Parathyroid adenoma (tissue), 2 donors: ENCODE measurements around the gene ITPR1.

Source experiments
- H2AFZ ChIP-seq: fragments of 300-600 bp; sonication (generic); one replicate; pipeline ENCODE4 v1.7.0; 2017; ENCODE audit warnings: antibody characterized with exemption, mild to moderate bottlenecking
- H3K27ac ChIP-seq: fragments of 300-600 bp; sonication (generic); one replicate; pipeline ENCODE4 v1.7.0; 2017
- H3K27me3 ChIP-seq: fragments of 300-600 bp; sonication (generic); one replicate; pipeline ENCODE4 v1.7.0; 2017; ENCODE audit warnings: low read length; ENCODE audit not compliant: control insufficient read depth, insufficient read depth
- H3K36me3 ChIP-seq: fragments of 300-600 bp; sonication (generic); one replicate; pipeline ENCODE4 v1.7.0; 2017; ENCODE audit warnings: low read length; ENCODE audit not compliant: control insufficient read depth, insufficient read depth
- H3K4me1 ChIP-seq: fragments of 300-600 bp; sonication (generic); one replicate; pipeline ENCODE4 v1.7.0; 2017; ENCODE audit warnings: control low read depth
- H3K4me2 ChIP-seq: fragments of 300-600 bp; sonication (generic); one replicate; pipeline ENCODE4 v1.7.0; 2017; ENCODE audit warnings: low read length
- H3K4me3 ChIP-seq: fragments of 300-600 bp; sonication (generic); one replicate; pipeline ENCODE4 v1.7.0; 2017; ENCODE audit warnings: low read depth, low read length
- H3K79me2 ChIP-seq: fragments of 300-600 bp; sonication (generic); one replicate; pipeline ENCODE4 v1.7.0; 2017; ENCODE audit warnings: control low read depth
- H3K9ac ChIP-seq: fragments of 300-600 bp; sonication (generic); one replicate; pipeline ENCODE4 v1.7.0; 2017; ENCODE audit warnings: mild to moderate bottlenecking
- H3K9me3 ChIP-seq: fragments of 300-600 bp; sonication (generic); one replicate; pipeline ENCODE4 v1.7.0; 2017; ENCODE audit warnings: low read length; ENCODE audit not compliant: control insufficient read depth
- TF ChIP-seq, protein P1 (sequence below): fragments of 300-600 bp; sonication (generic); IDR thresholded peaks from one replicate; pipeline ENCODE4 v1.7.0; 2017; ENCODE audit warnings: antibody characterized with exemption, mild to moderate bottlenecking
- donor health status: primary hyperparathyroidism.

Gene ITPR1

DNA sequence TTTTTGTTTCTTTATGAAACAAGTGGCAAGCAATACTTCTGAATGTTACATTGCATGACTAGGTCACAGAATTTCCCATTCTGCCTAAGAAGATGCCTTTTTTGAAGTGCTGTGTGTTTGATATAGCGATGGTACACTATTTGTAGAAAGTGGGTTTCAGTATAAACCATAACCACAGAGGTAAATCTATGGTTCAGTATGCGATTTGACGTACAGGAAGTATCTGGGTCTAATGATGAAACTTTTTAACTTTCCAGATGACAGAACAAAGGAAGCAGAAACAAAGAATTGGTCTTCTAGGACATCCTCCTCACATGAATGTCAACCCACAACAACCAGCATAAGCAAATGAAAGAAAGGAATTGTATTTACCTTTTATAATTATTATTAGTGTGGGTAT lies 352.7 kb downstream of the ITPR1 start:
- no peaks in the 10 kb centered on the region for H3K79me2 ChIP-seq
- no peak overlapping the region for H3K27ac ChIP-seq
- no peaks in the 10 kb centered on the region for H3K9me3 ChIP-seq
- H2AFZ ChIP-seq, result no peak overlapping the region
- TF ChIP-seq, protein P1, sequence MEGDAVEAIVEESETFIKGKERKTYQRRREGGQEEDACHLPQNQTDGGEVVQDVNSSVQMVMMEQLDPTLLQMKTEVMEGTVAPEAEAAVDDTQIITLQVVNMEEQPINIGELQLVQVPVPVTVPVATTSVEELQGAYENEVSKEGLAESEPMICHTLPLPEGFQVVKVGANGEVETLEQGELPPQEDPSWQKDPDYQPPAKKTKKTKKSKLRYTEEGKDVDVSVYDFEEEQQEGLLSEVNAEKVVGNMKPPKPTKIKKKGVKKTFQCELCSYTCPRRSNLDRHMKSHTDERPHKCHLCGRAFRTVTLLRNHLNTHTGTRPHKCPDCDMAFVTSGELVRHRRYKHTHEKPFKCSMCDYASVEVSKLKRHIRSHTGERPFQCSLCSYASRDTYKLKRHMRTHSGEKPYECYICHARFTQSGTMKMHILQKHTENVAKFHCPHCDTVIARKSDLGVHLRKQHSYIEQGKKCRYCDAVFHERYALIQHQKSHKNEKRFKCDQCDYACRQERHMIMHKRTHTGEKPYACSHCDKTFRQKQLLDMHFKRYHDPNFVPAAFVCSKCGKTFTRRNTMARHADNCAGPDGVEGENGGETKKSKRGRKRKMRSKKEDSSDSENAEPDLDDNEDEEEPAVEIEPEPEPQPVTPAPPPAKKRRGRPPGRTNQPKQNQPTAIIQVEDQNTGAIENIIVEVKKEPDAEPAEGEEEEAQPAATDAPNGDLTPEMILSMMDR, result no peak
- H3K36me3 ChIP-seq, result no peaks in the 10 kb centered on the region
- H3K4me3 ChIP-seq, result no peak overlapping the region
- peaks cover 23% of the 10 kb centered on the region for H3K4me1 ChIP-seq
- H3K9ac ChIP-seq, result no peak overlapping the region
- no peaks in the 10 kb centered on the region for H3K27me3 ChIP-seq
- no peak overlapping the region for H3K4me2 ChIP-seq

DNA sequence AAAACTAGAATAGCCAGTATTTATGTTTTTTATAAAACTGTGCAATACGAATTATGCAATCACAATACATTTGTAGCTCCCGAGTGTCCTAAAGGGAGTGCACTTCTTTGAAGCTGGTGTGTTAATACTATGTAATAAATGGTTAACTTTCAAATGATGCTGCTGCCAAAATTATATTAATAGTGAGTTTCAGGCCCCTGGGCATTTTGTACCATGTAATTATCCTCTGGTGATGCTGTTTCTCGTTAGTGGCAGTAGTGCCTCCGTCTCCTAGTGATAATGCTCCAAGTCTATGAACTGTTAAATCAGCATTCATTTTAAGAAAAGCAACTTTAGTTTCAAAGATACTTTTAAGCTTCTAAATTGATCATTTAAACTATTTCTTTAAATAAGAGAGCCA lies 353.4 kb downstream of the ITPR1 start:
- peaks cover 23% of the 10 kb centered on the region for H3K4me1 ChIP-seq
- no peaks in the 10 kb centered on the region for H3K27me3 ChIP-seq
- H3K9me3 ChIP-seq, result no peaks in the 10 kb centered on the region
- H3K4me3 ChIP-seq, result no peak overlapping the region
- no peaks in the 10 kb centered on the region for H3K36me3 ChIP-seq
- no peak overlapping the region for H3K4me2 ChIP-seq
- no peak overlapping the region for H3K9ac ChIP-seq
- no peak overlapping the region for H3K27ac ChIP-seq
- no peaks in the 10 kb centered on the region for H3K79me2 ChIP-seq
- TF ChIP-seq, protein P1, result no peak
- H2AFZ ChIP-seq, result no peak overlapping the region

DNA sequence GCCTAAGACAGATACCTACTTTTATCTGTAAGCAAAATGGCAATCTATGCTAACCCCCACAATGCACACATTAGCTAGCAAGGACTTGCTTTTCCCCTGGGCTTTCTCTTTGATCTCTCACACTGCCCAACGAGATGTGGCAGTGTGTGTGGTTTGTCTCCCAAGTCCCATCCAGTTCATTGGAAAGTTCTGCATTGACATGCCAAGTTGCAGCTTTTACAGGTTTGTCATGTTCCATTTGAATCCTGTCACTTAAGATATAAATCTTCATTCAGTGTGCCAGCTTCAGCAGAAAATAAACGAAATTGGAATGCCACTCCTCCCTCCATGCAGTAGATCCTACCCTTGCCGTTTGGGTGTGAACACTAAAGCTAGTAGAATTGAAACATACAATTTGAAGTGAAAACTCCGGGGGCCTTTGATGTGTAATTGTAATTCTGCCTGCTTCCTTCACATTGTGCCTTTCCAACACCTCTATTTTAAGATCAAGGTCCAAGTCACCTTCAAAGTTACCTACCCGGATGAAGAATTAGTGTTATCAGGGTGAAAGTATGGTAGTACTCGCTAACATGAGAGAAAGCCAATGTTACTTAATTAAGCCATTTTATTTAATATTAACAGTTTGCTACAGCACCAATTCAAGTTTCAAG lies 355.2 kb downstream of the ITPR1 start:
- H3K9ac ChIP-seq, result no peak overlapping the region
- H3K9me3 ChIP-seq, result no peaks in the 10 kb centered on the region
- TF ChIP-seq, protein P1, result no peak
- no peak overlapping the region for H3K4me3 ChIP-seq
- H3K4me2 ChIP-seq, result peak overlapping the region; percentile 29
- H2AFZ ChIP-seq, result peak overlapping the region; percentile 40
- no peaks in the 10 kb centered on the region for H3K79me2 ChIP-seq
- peak overlapping the region; percentile 68 for H3K27ac ChIP-seq
- H3K36me3 ChIP-seq, result no peaks in the 10 kb centered on the region
- peaks cover 25% of the 10 kb centered on the region for H3K4me1 ChIP-seq
- no peaks in the 10 kb centered on the region for H3K27me3 ChIP-seq

- no peaks in the 10 kb centered on the region for H3K36me3 ChIP-seq
- H3K4me3 ChIP-seq, result no peak overlapping the region
- H3K4me1 ChIP-seq, result peaks cover 33% of the 10 kb centered on the region
- H3K9me3 ChIP-seq, result no peaks in the 10 kb centered on the region
- H2AFZ ChIP-seq, result no peak overlapping the region
- no peaks in the 10 kb centered on the region for H3K79me2 ChIP-seq
- H3K27me3 ChIP-seq, result no peaks in the 10 kb centered on the region
- H3K27ac ChIP-seq, result peak overlapping the region; percentile 68
- H3K9ac ChIP-seq, result no peak overlapping the region
- TF ChIP-seq, protein P1, result no peak
- H3K4me2 ChIP-seq, result no peak overlapping the region
Measured at GRCh38 chr3:4849136-4849535, 356.0 kb downstream of the ITPR1 start.

GRCh38 chr3:4849739-4850138 lies 356.6 kb downstream of the ITPR1 start:
- no peaks in the 10 kb centered on the region for H3K27me3 ChIP-seq
- H3K4me1 ChIP-seq, result peaks cover 33% of the 10 kb centered on the region
- no peak overlapping the region for H3K4me3 ChIP-seq
- TF ChIP-seq, protein P1, result no peak
- no peaks in the 10 kb centered on the region for H3K79me2 ChIP-seq
- H3K27ac ChIP-seq, result peak overlapping the region; percentile 68
- no peak overlapping the region for H2AFZ ChIP-seq
- H3K9ac ChIP-seq, result no peak overlapping the region
- H3K9me3 ChIP-seq, result no peaks in the 10 kb centered on the region
- no peaks in the 10 kb centered on the region for H3K36me3 ChIP-seq
- peak overlapping the region; percentile 48 for H3K4me2 ChIP-seq
